ENCODE measurements around the gene CYP2B6. TPM values are rescaled to one million over a fixed set of nuclear protein-coding genes. Genes with fewer than 3 reads are reported as not detected.
"Not testable (repeated sequence)": the region's sequence is repeated elsewhere in the genome, so short reads cannot be mapped to it uniquely, and the experiment has no call there.

The CYP2B6 gene
- total and polyA plus RNA-seq, 11 donors: 0.14 TPM; not detected in 10

DNA sequence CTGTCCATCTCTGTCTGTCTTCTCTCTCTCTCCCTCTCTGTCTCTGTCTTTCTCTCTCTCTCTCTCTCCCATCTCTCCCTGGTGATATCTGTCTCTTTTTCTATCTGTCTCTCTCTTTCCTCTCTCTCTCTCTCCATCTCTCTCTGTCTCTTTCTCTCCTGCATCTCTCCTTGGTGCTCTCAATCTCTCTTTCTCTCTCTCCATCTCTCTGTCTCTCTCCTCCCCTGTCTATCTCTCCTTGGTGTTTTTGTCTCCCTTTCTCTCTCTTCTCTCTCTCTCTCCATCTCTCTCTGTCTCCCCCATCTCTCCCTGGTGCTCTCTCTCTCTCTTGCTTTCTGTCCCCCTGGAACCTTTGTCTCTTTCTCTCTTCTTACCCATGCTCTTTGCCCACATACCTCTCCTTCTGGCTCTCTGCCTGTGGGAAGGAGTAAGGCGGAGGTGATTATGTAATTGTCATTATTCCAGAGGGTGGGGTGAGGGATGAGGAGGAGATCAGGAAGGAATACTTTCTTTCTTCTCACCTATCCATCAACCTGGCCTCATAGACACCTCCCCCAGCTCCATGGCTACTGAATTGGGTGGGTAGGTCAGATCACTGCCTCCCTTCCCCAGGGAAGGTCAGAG, 30.9 kb upstream of the CYP2B6 start:
- 41 to 56% (median 49%) methylated on average over 1 of the region's 1 CpG for WGBS, 4 donors
- Histone ChIP-seq H3K9me3 (peaks cover 0 to 12% (median 6%) of the 10 kb centered on the region in 12 donors), H3K27ac (no peak overlapping the region), H3K4me1 (no peaks in the 10 kb centered on the region), H3K27me3 (peaks cover 0 to 19% (median 0%) of the 10 kb centered on the region in 9 donors), H3K36me3 (no peaks in the 10 kb centered on the region), H3K4me3 (no peak overlapping the region)
- ATAC-seq (no peak), DNase-seq (no peak)
- intact Hi-C loops (cut with DNase I): no loop called here
- TF ChIP-seq POLR2A (IDR thresholded peaks at IDR 0.05) (no peak), CTCF (IDR thresholded peaks at IDR 0.05) (no peak)

GRCh38 chr19:40960780-40961179, 30.3 kb upstream of the CYP2B6 start:
- no peak for TF ChIP-seq CTCF (IDR thresholded peaks at IDR 0.05)
- no peak for TF ChIP-seq POLR2A (IDR thresholded peaks at IDR 0.05)
- no peaks in the 10 kb centered on the region for H3K4me1 ChIP-seq
- intact Hi-C loops (cut with DNase I): no loop called here

GRCh38 chr19:40962460-40962961, 28.6 kb upstream of the CYP2B6 start:
- no peaks in the 10 kb centered on the region for H3K4me1 ChIP-seq
- H3K27ac ChIP-seq: no peak overlapping the region
- TF ChIP-seq POLR2A (IDR thresholded peaks at IDR 0.05) (no peak), CTCF (IDR thresholded peaks at IDR 0.05) (no peak)
- H3K4me3 ChIP-seq: no peak overlapping the region
- peaks cover 0 to 3% (median 0%) of the 10 kb centered on the region in 12 donors for H3K9me3 ChIP-seq
- H3K36me3 ChIP-seq: no peaks in the 10 kb centered on the region
- intact Hi-C loops (cut with DNase I): no loop called here
- WGBS, 4 donors: 68 to 82% (median 71%) methylated on average over 3 of the region's 3 CpGs
- DNase-seq (no peak), ATAC-seq (no peak)
- peaks cover 0 to 19% (median 0%) of the 10 kb centered on the region in 9 donors for H3K27me3 ChIP-seq

More at GRCh38 chr19:40960780-40961179, 30.3 kb upstream of the CYP2B6 start:
- H3K4me3 ChIP-seq: no peak overlapping the region
- no peak for DNase-seq
- H3K27ac ChIP-seq: no peak overlapping the region
- no peaks in the 10 kb centered on the region for H3K36me3 ChIP-seq
- H3K9me3 ChIP-seq: peaks cover 0 to 7% (median 2%) of the 10 kb centered on the region in 12 donors
- no peak for ATAC-seq
- peaks cover 0 to 19% (median 0%) of the 10 kb centered on the region in 9 donors for H3K27me3 ChIP-seq

DNA sequence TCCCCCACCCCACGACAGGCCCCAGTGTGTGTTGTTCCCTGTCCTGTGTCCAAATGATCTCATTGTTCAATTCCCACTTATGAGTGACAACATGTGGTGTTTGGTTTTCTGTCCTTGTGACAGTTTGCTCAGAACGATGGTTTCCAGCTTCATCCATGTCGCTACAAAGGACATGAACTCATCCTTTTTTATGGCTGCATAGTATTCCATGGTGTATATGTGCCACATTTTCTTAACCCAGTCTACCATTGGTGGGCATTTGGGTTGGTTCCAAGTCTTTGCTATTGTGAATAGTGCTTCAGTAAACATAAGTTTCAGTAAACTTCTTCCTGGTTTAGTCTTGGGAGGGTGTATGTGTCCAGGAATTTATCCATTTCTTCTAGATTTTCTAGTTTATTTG, 26.7 kb upstream of the CYP2B6 start:
- H3K4me3 ChIP-seq; ATAC-seq; intact Hi-C loops (cut with DNase I); DNase-seq; H3K9me3 ChIP-seq; H3K4me1 ChIP-seq; H3K36me3 ChIP-seq; H3K27ac ChIP-seq: not testable (repeated sequence)
- H3K27me3 ChIP-seq: peaks cover 0 to 19% (median 0%) of the 10 kb centered on the region in 9 donors
- WGBS, 4 donors: 82 to 90% (median 86%) methylated on average over 3 of the region's 3 CpGs

DNA sequence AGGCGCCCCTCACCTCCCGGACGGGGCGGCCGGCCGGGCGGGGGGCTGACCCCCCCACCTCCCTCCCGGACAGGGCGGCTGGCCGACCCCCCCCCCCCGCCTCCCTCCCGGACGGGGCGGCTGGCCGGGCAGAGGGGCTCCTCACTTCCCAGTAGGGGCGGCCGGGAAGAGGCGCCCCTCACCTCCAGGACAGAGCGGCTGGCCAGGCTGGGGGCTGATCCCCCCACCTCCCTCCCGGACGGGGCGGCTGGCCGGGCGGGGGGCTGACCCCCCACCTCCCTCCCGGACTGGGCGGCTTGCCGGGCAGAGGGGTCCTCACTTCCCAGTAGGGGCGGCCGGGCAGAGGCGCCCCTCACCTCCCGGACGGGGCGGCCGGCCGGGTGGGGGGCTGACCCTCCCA, 25.7 kb upstream of the CYP2B6 start:
- WGBS, 4 donors: 98% methylated on average over 22 to 24 of the region's 35 CpGs; no CpG with 5 or more reads in 2 of the 4 donors

GRCh38 chr19:40966591-40966990, 24.5 kb upstream of the CYP2B6 start:
- intact Hi-C loops (cut with DNase I); ATAC-seq; H3K36me3 ChIP-seq; DNase-seq; H3K4me3 ChIP-seq; H3K27ac ChIP-seq; H3K4me1 ChIP-seq; H3K9me3 ChIP-seq: not testable (repeated sequence)
- 91 to 97% (median 94%) methylated on average over 10 to 24 of the region's 25 CpGs for WGBS, 4 donors
- H3K27me3 ChIP-seq: peaks cover 0 to 15% (median 0%) of the 10 kb centered on the region in 9 donors

More for the DNA sequence above, 25.7 kb upstream of the CYP2B6 start:
- intact Hi-C loops (cut with DNase I); DNase-seq; H3K4me3 ChIP-seq; H3K4me1 ChIP-seq; H3K9me3 ChIP-seq; H3K27ac ChIP-seq; H3K36me3 ChIP-seq; ATAC-seq: not testable (repeated sequence)
- H3K27me3 ChIP-seq: peaks cover 0 to 16% (median 0%) of the 10 kb centered on the region in 9 donors

DNA sequence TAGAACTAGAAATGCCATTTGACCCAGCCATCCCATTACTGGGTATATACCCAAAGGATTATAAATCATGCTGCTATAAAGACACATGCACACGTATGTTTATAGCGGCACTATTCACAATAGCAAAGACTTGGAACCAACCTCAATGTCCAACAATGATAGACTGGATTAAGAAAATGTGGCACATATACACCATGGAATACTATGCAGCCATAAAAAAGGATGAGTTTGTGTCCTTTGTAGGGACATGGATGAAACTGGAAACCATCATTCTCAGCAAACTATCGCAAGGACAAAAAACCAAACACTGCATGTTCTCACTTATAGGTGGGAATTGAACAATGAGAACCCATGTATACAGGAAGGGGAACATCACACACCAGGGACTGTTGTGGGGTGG, 23.0 kb upstream of the CYP2B6 start:
- WGBS, 4 donors: 92 to 97% (median 94%) methylated on average over 3 of the region's 3 CpGs
- H3K9me3 ChIP-seq; H3K4me1 ChIP-seq; H3K4me3 ChIP-seq; DNase-seq; ATAC-seq; H3K27ac ChIP-seq; intact Hi-C loops (cut with DNase I); H3K36me3 ChIP-seq: not testable (repeated sequence)
- peaks cover 0 to 19% (median 0%) of the 10 kb centered on the region in 9 donors for H3K27me3 ChIP-seq

DNA sequence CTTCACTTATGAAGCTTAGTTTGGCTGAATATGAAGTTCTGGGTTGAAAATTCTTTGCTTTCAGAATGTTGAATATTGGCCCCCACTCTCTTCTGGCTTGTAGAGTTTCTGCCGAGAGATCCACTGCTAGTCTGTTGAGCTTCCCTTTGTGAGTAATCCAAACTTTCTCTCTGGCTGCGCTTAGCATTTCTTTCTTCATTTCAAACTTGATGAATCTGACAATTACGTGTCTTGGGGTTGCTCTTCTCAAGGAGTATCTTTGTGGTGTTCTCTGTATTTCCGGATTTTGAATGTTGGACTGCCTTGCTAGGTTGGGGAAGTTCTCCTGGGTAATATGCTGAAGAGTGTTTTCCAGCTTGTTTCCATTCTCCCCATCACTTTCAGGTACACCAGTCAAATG, 21.4 kb upstream of the CYP2B6 start:
- intact Hi-C loops (cut with DNase I): loop anchor here in 4 of 10 donors (5.0 to 10.0 kb wide), 3 partner anchors 173 to 315 kb away; no protein-coding TSS in a partner anchor
- not testable (repeated sequence) for DNase-seq, H3K27ac ChIP-seq, H3K4me1 ChIP-seq, H3K4me3 ChIP-seq, H3K9me3 ChIP-seq, ATAC-seq, H3K36me3 ChIP-seq
- WGBS, 4 donors: 78 to 83% (median 81%) methylated on average over 4 of the region's 4 CpGs
- H3K27me3 ChIP-seq: peaks cover 0 to 17% (median 0%) of the 10 kb centered on the region in 9 donors
